ENCODE measurements around the gene TUSC1.
"Not testable (repeated sequence)": the region's sequence is repeated elsewhere in the genome, so short reads cannot be mapped to it uniquely, and the experiment has no call there.

Gene TUSC1

GRCh38 chr9:25678147-25678666, at the start of gene TUSC1:
Gene TUSC1, minus strand, starts transcription at chr9:25678444. Its CDS starts 132 bp downstream, at chr9:25678312.
- DNase-seq = peak; percentile 7

DNA sequence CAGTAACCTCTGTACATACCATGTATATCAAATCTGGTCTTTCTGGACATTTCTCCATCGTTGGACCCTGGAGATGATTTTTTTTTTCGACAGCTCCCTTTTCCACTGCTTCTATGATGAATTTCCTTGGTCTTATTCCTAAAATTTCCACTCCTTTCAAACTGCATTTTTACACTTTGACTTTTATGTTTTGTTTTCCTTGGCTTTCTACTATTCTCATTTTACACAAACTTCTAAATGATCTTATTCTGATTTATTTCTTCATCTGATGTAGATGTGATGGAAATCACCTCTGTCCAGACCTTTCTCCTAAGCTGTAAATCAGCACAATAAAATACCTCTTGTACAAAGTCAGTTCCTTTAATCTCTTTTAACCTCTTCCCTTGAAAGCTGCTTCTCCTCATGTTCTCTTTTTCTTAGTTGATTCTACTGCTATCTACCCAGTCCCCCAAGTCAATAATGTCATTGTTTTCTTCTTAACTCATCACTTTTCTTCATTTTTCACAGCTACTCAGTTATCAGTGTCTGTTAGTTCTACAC, 48.7 kb upstream of the TUSC1 start:
- no peak for DNase-seq

DNA sequence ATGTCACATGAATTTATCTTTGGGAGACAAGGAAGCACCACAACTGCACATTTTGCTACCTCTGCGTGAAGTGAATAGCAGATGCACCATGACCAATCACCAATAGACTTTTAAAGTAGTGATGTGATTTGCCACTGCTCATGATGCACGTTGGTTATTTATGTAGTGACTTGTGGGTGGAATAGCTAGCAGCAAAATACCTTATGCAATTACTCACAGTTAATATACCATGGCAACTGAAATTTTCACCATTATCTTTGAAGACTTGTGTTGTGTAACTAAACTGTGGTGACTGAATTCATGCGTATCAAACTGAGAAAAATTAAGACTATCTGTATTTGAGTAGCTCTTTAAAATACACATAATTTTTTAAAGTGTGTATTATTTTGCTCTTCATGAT, 46.2 kb upstream of the TUSC1 start:
- DNase-seq = no peak

DNA sequence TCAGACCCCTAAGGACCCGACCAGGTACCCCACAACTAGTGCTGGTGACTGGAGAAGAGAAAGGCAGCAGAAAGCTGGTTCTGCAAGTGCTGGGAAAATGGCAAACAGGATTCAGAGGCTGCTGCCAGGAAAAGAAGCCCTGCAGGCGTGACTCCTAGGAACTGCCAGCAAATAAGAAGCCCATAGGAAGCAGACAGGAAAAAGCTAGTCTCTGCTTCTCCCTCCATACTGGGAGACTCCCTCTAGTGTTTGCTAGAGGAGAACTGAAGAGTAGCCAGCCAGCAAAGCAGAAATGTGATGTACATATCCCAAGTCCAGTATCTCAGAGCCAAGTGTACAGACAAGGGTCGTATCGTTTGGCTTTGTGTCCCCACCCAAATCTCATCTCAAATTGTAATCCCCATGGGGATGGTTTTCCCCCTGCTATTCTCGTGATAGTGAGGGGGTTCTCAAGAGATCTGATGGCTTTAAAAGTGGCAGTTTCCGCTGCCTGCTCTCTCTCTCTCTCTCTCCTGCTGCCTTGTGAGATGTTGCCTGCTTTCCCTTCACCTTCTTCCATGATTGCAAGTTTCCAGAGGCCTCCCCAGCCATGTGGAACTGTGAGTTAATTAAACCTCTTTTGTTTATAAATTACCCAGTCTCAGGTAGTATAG, 38.1 kb upstream of the TUSC1 start:
- no peak for DNase-seq

- DNase-seq = no peak
These were observed 31.7 kb upstream of the TUSC1 start for GRCh38 chr9:25709941-25710340.

- DNase-seq = no peak
These were observed 26.6 kb upstream of the TUSC1 start for GRCh38 chr9:25704800-25705199.

DNA sequence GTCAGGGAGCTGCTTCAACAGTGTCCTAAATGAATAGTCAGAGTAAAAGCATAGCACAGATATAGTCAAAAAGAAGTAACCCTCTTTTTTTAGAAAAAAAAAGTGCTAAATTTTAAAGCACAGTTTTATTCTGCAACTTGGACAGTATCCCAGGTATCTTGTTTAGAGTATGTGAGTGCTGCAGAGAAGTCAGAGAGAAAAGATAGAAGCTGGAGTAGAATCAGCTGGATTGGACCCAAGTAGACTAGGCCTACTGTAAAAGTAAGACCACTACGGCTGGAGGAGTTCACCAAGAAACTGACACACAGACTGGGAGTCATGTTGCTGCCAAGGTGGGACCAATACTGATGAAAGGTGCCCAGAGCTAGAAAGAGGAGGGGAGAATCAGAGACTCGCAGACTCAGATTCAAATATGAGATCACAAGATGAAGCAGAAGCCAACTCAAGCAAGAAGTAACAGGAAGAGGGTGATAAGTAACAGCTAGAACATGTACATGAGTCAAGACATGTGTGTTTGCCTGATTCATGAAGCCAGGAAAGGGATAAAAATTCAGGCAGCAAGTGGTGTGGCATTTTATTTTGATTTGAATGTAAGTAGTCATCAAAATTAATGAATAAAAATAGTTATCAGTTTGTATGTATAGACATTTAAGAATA, 25.6 kb upstream of the TUSC1 start:
- DNase-seq = no peak

DNA sequence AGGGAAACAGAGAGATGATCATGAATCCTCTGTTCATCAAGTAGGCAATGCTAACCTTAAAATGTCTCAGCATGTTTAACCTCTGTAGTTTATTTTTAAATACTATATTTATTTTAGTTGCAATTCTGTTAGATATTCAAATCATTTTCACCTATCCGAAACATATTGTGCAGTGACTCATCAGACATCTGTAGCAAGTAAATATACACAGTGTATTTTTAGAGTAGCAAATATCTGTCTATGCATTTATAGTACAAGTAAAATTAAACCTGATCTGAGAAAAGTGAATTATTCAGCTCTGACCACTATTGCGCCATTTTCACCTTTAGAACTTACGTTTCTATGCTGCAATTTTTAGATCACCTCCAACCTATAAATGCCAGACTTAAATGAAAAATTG, 24.3 kb upstream of the TUSC1 start:
- no peak for DNase-seq

DNA sequence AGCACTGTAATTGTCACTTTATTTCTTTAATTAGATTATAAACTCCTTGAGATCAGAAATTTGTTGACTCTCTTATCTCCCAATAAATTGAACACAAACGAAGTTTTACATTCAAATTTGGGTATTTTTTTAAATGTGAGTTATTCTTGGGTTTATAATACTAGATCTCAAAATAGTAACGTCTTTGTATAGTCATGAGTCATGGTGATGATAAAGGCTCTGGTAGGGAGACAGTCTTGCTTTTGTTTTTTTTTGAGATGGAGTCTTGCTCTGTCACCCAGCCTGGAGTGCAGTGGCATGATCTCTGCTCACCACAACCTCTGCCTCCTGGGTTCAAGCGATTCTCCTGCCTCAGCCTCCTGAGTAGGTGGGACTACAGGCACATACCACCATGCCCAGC, 22.7 kb upstream of the TUSC1 start:
- not testable (repeated sequence) for DNase-seq

GRCh38 chr9:25700430-25700829, 22.2 kb upstream of the TUSC1 start:
- no peak for DNase-seq

DNA sequence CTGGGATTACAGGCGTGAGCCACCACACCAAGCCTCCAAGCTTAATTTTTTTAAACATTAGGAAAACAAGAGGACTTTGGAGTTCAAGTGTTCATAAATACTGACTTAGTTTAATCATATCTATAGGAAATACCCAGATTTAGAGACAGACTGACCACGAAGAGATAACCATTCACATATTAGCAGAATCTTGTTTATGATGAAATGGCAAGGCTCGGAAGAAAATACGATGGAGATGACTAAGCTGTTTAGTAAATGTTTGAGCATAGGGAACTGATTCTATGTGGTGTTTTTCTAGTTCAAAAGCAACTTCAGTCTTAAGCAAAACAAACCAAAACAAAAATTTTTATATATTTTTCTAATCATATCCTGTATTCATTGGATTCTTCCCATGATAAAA, 13.5 kb upstream of the TUSC1 start:
- DNase-seq = no peak

DNA sequence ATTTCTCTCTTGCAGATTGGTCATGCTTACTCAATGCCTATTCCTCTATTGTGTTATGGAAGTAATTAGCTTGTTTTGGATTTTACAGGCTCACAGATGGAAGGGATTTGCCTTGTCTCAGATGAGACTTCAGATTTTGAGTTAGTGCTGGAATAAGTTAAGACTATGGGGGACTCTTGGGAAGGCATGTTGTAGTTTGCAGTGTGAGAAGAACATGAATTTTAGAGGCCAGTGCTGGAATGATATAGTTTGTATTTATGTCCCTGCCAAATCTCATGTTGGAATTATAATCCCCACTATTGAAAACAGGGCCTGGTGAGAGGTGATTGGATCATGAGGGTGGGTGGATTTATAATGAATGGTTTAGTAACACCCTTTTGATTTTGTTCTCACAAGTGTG, 6.1 kb upstream of the TUSC1 start:
- no peak for DNase-seq

DNA sequence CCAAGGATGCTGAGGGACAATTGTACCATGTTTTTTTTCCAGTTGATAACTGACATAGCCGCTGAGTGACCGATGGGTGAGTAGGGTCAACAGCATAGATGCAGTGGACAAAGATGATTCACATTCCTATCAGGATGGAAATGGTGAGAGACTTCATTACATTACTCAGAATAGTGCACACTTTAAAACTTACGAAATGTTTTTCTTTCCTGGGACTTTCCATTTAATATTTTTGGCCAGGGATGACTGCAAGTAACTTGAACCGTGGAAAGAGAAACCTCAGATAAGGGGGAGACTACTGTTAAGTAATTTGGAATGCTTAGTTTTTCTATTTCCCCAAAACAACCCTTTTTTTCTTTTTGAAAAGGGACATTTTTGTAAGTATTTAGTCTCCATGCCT, 3.0 kb upstream of the TUSC1 start:
- DNase-seq = no peak

- no peak for DNase-seq
These were observed 659 bp upstream of the TUSC1 start for GRCh38 chr9:25678846-25679360.

GRCh38 chr9:25677301-25678146, 720 bp downstream of the TUSC1 start:
- peak; percentile 7 for DNase-seq

GRCh38 chr9:25675858-25676257, 2.4 kb downstream of the TUSC1 start:
- not testable (repeated sequence) for DNase-seq

- no peak for DNase-seq
These were observed 19.7 kb downstream of the TUSC1 start for GRCh38 chr9:25658571-25658970.

- DNase-seq = no peak
These were observed 23.8 kb downstream of the TUSC1 start for GRCh38 chr9:25654417-25654816.

DNA sequence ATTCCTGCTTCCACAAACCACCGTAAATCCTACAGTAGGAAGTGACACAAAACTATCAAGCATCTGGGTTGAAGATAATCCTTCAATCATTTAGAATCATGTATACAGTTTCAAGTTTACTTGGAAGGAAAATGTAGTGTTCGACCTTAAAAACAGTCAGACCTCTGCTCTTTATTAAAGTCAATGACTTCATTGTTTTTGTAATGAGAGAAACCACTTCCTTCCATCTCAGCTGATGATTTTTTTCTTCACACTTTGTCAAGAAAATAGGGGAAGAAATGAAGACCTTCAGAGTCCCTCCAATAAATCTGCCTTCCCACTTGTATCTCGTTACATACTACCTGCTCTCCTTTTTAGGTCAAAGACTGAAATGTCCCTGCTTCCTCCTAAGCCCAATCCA, 30.1 kb downstream of the TUSC1 start:
- DNase-seq = no peak

DNA sequence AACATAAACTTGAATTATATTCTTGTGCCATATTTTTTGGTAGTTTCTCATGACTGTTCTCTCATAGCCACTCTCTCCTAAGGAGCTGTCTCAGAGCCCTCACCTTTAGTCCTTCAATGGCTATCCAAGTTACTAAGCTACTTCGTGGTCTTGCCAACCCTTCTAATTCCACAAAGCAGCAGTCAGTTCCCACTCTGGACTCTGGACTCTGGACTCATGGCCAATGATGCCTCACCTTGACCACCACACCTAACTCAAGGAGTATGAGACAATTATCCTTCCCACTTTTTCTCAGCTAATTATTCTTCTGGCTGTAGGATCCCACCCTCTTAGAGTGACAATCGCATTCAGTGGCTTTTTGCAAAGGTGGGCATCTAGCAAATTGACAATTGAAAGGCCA, 42.2 kb downstream of the TUSC1 start:
- no peak for DNase-seq

DNA sequence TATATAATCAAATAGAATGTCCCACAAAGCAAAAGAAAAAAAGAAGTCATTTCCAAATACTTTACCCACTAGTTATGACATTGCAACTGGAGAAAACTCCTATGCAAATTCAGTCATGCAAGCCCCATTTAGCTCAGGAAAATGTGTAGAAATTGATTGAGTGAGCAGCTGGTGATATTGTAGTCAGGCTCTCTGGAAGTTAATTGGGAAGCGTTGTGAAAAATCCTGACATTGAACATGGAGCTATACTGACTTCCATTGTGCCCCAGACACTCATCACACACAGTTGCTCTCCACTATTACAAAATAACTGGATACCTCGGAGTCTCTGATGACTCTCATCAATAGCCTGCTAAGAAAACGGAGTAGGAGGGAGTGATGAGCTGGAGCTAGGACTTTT, 49.0 kb downstream of the TUSC1 start:
- no peak for DNase-seq

Data from NCI-H2171 (cell line).